SH-SY5Y (cell line): Measurements from ENCODE around the gene CHTF18.

Source experiments
- GATA2 ChIP-seq: IDR thresholded peaks from 2 replicates; pipeline ENCODE4 v1.6.1; 2011; ENCODE audit warnings: mild to moderate bottlenecking, low read depth, low read length
- GATA3 ChIP-seq: IDR thresholded peaks from 2 replicates; pipeline ENCODE4 v1.6.1; 2011; ENCODE audit warnings: low read depth, mild to moderate bottlenecking, low read length, moderate library complexity

DNA sequence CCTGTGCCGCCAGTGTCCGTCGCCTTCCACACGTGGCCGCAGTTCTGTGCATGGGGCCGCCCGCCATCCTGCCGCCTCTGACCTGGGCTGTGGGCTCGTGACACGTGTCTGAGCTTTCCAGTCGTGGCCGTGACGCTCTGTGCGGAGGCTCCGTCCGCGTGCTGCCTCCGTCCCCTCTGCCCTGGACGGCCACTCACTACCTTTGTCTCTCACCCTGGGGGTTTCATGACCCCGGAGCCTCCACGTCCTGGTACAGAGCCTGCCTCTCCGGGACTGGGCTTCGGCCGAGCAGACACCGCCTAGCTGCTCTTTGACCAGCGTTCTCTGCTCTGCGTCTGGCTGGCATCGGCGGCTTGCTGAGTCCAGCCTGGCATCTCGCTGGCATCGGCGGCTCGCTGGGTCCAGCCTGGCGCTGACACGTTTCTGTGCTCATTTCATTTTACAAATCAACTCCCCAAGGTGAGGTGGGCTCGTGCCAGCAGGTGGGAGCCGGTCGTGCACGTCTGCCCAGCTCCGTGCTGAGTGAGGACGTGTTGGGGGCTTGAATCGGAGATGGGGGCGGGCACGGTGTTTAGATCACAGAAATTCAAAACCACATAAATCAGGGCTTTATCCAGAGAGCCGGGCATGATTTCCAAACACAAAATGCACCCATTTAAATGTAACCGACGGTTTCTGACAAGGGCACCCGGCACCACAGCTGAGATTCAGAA lies 56.4 kb downstream of the CHTF18 start:
- TF ChIP-seq GATA2 (no peak), GATA3 (no peak)
